HG03039 (cell line): Measurements from ENCODE around the gene TBCC.
A peak's percentile ranks its signal among the peaks of the same experiment; 100 is the strongest.
"Not testable (repeated sequence)": the region's sequence is repeated elsewhere in the genome, so short reads cannot be mapped to it uniquely, and the experiment has no call there.

Source experiments
- ATAC-seq: cut with Tn5 transposase; IDR thresholded peaks from one replicate; pipeline ENCODE4 v1.9.1; 2021; ENCODE audit warnings: mild to moderate bottlenecking, moderate library complexity; ENCODE audit not compliant: unreplicated experiment

The TBCC gene

DNA sequence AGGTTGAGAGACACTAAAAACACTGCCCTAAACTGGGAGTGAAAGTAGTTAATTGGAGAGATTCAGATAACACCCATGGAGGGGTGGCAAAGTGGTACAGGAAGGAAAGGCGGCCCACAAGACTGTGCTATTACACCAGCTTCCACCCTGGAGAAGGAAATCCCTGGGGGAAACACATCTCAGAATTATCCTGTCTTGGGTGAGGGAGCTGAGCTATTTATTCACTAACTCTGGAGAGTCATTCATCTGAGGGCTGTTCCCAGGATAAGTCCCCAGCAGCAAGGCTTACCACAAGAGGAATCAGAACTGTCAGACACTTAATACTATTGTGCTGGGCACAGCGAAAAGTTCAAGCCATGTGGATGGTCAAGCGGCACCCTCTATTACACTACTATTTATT, 9.9 kb downstream of the TBCC start:
- ATAC-seq = no peak

DNA sequence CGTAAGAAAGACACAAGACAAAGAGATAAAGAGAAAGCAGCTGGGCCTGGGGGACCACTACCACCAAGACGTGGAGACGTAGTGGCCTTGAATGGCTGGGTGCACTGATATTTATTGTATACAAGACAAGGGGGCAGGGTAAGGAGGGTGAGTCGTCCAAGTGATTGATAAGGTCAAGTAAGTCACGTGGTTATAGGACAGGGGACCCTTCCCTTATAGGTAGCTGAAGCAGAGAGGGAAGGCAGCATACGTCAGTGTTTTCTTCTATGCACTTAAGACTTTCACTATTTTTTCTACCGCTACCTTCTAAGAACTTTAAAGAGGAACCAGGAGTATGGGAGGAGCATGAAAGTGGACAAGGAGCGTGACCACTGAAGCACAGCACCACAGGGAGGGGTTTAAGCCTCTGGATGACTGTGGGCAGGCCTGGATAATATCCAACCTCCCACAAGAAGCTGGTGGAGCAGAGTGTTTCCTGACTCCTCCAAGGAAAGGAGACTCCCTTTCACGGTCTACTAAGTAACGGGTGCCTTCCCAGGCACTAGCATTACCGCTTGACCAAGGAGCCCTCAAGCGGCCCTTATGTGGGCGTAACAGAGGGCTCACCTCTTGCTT, 11.9 kb downstream of the TBCC start:
- not testable (repeated sequence) for ATAC-seq

- ATAC-seq = no peak
Observed at GRCh38 chr6:42729731-42730130, 16.2 kb downstream of the TBCC start.

GRCh38 chr6:42727627-42728026, 18.3 kb downstream of the TBCC start:
- ATAC-seq = no peak

DNA sequence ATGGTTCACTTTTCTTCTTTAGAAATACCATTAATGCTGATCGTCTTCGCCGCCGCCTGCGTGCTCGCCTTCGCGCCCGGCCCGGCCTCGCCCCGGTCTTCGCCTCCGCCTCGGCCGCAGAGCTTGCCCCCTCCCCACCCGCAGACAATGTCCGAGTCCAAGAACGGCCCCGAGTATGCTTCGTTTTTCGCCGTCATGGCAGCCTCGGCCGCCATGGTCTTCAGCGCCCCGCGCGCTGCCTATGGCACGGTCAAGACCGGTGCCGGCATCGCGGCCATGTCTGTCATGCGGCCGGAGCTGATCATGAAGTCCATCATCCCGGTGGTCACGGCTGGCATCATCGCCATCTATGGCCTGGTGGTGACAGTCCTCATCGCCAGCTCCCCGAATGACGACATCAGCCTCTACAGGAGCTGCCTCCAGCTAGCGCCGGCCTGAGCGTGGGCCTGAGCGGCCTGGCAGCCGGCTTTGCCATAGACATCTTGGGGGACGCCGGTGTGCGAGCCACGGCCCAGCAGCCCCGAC, 18.8 kb downstream of the TBCC start:
- no peak for ATAC-seq

DNA sequence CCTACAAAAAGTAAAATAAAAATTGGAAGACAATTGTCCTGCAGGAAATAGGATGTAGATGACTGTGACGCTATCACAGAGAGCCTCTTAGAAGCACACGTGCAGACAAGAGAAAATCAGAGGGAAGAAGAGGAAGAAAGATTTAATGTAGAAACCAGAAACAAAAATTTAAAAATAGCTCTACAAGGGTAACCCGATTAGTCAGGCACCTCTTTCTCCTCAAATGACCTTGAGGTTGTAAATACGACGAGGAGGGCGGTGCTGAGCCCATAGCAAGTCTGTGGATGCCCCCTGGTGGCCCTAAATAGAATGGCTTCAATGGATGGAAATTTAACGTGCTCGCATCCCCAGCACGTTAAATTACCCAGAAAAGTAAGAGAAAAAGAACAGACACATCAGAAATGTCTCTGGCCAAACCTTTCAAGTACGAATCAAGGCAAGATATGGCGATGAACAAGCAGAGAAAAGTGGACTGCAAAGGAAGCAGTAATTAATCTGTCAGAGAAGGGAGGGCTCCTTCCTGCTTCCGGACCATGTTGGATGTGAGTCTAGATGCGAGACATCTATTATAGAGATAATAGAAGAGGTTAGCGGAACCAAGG, 19.3 kb downstream of the TBCC start:
- peak; percentile 78 for ATAC-seq

DNA sequence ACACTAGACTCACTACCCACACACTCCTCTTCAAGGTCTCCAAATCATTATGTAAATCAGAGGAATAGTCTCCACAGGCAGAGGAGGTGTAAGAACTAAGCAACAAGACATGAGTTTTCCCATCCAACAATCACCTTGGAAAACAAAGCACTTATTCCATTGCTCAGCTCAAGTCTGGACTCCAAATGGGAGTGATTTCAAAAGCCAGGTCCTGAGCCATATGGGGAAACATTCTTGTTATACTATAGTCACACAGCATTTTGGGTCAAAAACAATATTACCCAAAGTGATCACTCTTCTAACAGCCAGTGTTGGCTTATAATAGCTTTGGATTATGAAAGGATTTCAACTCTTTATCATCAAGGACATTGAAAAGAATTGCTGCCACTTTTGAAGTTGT, 19.9 kb downstream of the TBCC start:
- no peak for ATAC-seq

DNA sequence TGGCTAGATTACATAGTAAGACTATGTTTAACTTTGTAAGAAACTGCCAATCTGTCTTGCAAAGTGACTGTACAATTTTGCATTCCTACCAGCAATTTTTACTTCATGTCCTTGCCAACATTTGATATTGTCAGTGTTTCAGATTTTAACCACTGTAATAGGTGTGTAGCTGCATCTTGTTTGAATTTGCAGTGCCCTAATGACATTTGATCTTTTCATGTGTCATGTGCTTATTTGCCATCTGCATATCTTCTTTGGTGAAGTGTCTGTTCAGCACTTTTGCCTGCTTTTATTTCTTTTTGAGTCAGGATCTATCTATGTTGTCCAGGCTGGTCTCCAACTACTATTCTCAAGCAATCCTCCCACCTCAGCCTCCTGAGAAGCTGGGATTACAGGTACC, 21.1 kb downstream of the TBCC start:
- no peak for ATAC-seq

DNA sequence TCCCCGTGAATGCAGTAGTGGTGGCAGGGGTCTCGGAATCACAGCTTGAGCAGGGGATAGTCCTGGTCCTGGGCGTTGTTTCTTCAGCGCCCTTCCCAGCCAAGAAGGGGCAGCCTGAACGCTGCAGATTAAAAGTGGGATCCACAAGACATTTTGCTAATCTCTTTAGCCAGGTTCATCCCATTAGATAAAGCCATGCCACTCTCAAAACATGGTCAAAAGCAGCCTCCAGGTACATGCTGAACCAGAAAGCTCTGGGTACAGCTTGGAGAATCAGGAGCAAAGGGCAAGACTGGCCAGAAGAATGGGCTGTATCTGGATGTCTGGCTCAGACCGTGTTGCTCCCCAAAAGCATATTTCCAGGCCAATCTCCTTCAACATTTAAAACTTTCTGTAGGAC, 23.4 kb downstream of the TBCC start, which contains the start of gene PRPH2:
Gene PRPH2 (minus strand): TSS at position 101 of the 400 bp plus-strand sequence. CDS start 263 bp downstream, outside the sequence.
- ATAC-seq = no peak

GRCh38 chr6:42720739-42721138, 25.2 kb downstream of the TBCC start:
- ATAC-seq = no peak

GRCh38 chr6:42715871-42716270, 30.0 kb downstream of the TBCC start:
- ATAC-seq = no peak

- no peak for ATAC-seq
Observed at GRCh38 chr6:42714098-42714761, 31.7 kb downstream of the TBCC start.

- no peak for ATAC-seq
Observed at GRCh38 chr6:42711930-42712329, 34.0 kb downstream of the TBCC start.

GRCh38 chr6:42710316-42710715, 35.6 kb downstream of the TBCC start:
- no peak for ATAC-seq

DNA sequence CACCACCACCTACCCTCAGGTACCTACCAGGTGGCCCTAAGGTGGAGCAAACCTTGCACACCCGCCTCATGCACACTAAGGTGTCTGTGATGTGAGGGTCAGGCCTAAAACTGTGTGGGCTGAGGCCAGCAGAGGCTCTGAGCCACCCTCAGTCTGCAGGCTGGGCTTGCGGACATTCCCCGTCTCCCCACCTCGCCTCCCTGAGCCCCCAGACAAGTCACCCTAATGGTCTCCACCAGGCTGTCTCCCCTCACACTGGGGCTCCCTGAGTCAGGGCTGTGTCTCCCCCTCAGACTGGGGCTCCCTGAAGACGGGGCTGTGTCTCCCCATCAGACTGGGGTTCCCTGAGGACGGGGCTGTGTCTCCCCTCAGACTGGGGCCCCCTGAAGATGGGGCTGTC, 36.0 kb downstream of the TBCC start:
- ATAC-seq = no peak

DNA sequence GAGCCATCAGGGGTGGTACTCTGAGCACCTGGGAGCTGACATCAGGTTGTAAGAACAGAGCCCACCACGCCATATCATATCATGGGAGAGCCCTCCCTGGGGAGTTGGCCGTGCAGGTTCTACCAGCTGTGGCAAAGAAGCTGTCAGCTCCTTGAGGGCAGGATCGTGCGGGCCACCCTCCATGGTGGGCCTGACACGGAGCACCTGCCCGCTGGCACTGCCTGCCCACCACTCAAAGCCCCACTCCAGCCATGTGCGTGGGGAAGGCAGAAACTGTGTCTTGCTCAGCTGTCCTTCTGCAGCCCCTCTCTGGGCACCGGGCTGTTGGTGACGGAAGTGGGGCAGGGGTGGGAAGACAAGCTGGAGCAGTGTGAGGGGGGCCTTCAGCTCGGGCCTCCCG, 37.8 kb downstream of the TBCC start:
- ATAC-seq = no peak

DNA sequence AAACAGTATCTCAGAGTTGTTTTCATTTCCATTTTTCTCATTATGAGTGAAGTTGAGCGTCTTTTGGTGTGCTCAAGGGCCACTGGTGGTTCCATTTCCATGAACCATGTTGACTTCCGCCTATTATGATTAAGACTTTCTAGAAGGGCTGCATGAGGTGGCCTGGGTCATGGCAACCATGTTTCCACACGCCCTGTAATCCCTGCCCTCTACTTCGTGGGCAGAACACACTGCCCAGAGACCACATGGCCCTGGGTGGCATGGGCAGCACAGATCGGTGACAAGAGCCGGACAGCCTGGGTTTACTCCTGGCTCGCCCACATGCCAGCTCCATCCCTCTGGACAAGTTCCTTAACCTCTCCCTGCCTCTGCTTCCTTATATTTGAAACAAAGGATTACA, 38.3 kb downstream of the TBCC start:
- no peak for ATAC-seq

- ATAC-seq = no peak
Observed at GRCh38 chr6:42704937-42705374, 40.9 kb downstream of the TBCC start.

DNA sequence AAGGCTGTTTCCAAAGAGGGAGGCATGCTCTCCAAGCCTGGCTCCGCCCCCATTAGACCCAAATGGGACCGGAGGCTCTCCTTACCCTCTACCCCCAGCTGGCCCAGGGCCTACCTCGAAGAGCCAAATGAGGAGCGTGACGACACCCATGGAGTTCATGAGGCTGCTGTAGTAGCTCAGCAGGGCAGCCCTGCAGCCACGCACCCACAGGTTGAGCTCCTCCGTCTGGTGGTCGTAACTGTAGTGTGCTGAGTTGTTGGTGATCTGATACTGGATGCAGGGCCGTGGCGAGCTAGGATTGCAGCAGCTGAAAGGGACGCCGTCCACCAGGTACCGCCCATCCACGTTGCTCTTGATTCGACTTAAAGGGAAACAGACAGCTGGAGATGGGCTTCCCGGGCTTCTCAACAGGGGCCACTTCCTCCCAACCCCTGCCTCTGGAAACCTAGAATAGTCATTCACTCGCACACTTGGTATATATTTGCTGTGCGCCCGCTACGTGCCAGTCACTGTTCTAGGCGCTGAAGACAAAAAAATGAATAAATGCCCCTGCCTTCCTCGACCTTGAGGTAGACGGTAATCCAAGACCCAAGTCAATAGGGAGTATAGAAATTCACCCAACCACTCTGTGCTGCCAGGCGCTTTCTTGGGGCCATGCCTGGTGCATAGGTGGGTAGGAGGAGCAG, 41.5 kb downstream of the TBCC start:
- no peak for ATAC-seq

- ATAC-seq = not testable (repeated sequence)
Observed at GRCh38 chr6:42702786-42703185, 43.1 kb downstream of the TBCC start.

DNA sequence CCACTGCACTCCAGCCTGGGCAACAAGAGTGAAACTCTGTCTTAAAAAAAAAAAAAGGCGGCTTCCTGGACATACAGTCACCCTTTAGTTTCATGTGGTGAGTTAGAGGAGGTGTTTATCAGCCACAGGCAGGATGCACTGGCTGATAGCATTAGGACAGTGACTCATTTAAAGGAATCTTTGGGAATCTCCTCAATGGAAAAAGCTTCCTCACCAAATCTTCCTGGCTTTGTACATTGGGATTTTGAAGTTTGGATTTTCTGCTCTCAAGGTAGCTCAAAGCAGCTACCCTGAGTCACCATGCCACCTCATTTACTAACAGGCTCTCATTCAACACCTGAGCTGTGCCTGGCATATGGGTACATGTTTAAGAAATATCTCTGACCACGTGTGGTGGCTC, 43.7 kb downstream of the TBCC start:
- ATAC-seq = no peak
